IPS DF 4.7 (cell line): ENCODE data around the gene LRCH1.
A peak's percentile ranks its signal among the peaks of the same experiment; 100 is the strongest.

Experiments used
- DNase-seq: peaks from one replicate; pipeline ENCODE4 v3.0.0-alpha.2; 2013; ENCODE audit warnings: low spot score; ENCODE audit errors: extremely low read depth

Gene LRCH1

DNA sequence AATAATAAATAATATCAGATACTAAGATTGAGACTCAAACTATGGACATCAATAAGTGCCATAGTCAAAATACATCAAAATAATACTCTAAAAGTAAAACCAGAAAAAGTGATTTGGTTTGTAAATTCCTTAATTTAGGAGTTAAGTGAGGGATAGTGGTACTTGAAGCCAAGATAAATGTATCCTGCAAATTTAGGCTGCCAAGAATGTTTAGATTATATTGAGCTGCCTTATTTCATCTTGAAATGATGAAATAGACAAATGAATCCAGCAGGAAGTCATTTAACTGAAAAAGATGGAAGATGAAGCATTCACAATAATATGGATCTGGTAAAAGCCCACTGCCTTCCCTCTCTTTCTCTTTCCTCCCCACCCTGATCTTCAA is 112.3 kb downstream of the LRCH1 start:
- DNase-seq: no peak

- DNase-seq: no peak
These were observed 112.9 kb downstream of the LRCH1 start for GRCh38 chr13:46665633-46666482.

DNA sequence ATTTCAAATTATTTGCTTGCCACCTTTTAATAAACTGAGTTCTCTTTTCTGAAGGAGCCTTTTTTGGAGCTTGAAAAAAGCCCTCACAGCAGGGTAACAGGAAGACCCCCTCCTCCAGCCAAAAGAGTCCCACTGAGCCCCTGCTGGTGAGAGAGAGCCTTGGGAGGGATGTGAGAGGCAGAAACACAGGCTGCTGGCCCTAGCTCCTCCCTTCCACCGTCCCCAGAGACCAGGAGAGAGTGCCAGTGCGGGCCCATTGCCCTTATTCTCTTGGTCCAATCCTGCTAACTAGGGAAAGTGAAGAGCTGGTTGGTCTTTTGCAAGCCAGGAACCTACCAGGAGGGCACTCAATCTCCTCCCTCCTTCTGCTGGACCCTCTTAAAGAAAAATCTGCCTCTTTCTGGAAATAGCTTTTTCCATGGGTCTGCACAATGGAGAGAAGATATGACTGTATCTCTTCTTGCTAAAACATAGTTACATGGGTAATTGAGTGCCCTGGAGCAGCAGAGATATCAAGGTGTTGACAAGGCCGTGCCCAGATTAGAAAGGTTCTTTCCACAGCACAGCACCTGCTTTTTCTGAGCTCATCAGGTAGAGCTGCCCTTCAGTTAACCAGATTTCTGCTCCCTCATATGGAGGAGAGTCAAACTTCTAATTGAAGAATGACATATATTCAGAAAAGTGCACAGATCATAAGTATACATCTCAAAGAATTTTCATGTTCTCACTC is 113.9 kb downstream of the LRCH1 start:
- peak; percentile 58 for DNase-seq

- no peak for DNase-seq
These were observed 114.8 kb downstream of the LRCH1 start for GRCh38 chr13:46667687-46668281.

GRCh38 chr13:46668302-46668720 is 115.3 kb downstream of the LRCH1 start:
- no peak for DNase-seq

DNA sequence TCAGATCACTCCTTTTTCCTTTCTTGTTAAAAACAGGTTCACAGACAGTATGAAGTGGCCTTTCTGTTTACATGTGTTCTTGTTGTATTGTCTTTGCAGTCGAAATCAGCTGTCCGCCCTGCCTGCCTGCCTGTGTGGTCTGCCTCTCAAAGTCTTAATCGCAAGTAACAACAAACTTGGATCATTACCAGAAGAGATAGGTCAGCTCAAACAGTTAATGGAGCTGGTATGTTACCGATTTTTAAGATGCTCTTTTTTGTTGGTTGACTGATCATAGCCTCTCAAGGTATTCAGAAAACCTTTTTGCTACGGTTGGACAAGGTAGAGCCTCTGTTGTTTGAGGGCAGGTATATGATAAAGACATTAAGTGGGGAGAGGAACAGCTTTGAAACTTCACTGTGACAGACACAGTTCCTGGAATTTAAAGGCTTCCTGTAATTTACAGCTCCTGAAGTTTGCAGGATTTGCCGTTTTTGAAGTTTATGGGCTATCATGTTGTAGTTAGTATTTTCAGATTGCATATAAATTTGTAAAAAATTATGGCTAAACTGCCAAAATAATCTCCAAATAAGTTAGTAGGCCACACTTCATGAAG is 116.1 kb downstream of the LRCH1 start:
- DNase-seq: no peak

DNA sequence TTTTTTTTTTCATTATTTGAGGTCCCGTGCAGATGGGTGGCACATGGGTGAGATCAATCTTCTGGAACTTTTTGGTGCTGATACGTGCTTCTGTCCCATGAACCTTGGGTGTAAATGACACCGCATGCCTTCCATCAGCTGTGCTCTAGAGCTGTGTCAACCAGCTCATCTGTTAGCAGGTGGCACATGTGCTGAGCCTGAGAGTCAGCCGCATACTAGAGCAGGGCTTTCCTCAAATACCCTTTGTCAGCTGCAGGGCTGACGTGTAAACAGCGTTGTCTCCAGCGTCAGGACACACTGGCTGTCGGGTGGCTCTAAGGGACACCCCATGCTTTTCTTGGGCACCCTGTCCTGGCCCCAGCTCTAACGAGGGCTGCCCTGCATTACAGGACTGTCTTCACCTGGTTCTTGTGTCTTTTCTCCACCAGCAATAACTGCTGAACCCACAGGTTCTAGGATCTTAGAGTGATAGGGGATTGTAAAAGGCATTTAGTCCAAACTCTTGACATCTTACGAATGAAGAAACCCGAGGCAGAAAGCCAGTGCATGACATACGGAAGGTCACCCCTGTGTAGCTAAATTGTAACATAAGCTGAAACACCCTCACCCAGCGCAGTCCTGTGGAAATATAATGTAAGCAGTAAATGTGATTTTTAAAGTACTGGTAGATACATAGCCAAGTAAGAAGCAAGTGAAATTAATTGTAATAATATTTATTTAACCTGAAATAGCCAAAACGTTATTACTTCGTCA is 119.5 kb downstream of the LRCH1 start:
- no peak for DNase-seq

DNA sequence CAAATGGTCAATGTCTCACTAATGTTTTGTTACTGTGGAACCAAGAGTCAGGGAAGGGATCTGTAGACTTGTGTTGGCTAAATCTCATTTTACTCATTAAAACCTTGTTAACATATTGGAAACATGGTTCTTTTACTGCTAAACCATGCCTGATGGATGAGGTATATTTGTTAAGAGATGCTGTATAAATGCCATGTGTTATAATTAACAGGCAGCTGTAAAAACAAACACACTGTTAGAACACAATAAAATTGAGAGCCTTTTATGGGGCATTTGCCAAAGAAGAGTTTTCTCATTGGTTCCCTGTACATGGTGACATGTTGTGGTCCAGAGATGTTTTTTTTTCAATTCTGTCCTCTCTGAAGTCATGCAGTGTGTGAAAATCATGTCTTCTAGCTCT is 122.0 kb downstream of the LRCH1 start:
- no peak for DNase-seq

DNA sequence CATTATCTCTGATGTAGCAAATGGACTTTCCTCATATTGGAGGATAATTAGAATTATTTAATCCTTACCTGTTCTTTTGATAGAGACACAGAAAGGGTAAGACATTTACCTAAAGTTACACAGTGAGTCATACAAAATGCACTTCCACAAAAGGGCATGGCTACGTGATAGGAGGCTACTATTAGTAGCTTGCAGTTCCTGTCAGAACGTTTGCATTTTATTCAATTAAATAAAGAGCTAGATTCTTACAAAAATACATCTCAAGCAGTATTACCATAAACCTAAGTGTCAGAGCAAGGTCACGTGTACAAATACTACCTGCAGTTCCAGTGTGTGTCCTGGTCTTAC is 123.4 kb downstream of the LRCH1 start:
- no peak for DNase-seq

DNA sequence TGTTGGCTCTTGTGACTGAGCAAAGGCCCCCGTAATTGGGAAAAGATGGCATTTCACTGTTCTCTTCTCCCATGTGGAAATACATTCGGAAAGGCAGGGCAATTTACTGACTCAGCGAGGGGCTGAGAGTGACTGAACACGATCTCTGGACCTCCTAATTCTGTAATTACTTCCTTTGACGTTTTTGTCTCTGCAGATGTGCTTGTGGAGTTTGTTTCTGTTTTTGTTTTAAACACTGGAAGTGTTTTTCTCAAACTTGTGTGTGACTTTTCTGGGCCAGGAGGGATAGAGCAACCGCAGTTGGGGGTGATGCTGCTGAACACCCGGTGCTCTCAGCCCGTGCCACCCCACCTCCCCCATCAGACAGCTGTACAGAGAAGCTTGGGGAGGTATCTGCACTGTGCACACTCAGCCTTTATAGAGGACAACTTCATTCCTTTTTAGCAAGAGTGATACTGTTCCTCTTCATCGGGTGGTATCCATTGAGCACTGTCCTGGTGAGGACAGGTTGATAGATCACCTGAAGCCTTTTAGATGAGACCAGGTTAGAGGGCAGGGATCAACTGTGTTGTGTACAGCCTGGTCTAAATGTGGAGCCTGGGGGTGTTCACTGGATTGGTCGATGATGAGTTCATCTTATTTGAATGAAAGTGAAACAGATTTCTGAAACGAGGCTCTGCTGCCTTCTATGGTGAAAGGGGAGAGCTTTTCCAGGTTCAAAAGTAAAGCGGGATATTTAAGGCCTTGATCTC is 126.6 kb downstream of the LRCH1 start:
- no peak for DNase-seq

- no peak for DNase-seq
These were observed 129.0 kb downstream of the LRCH1 start for GRCh38 chr13:46682015-46682414.

DNA sequence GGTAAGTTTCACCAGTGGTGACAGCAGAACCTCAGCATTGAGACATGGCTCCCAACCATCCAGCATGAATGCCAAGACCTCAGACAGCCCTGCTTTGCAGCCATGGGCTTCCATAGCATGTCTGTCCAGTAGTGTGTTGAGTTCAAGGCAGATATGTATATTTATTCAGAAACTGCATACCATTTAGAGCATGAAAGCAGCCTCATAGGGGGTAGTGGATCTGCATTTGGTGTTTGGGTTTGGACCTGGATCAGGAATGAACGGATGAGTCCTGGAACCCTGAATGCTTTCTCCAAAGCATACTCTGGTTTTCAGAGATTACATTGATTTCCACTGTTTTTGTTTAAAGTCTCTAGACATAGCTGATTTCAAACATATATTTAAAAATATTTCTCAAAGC is 129.7 kb downstream of the LRCH1 start:
- DNase-seq: no peak

DNA sequence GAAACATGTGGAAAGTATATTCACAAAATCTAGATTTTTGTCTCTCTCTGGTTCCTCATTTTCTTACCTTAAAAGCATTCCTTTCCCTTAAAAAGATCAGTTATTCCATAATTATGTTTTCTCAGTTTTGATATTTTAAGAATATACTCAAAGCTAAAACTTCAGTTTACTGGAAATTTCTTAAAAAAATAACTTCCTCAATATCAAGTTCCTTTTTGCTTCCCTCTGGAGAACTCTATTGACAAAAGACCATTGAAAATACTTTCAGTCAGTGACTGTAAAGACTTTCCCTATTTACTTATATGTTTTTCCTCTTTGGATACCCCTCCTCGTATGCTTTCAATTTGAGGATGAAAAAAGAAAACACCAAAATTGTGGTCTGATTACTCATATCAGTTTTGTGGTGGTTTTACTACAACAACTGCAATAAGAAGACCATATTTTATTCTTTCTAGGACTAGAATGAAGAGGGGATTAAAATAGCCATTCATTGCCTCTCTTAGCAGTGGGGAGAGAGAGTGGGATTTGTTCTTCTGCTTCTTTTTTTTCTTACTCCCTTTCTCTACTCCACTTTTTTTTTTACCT is 130.8 kb downstream of the LRCH1 start:
- DNase-seq: no peak

GRCh38 chr13:46684287-46685001 is 131.5 kb downstream of the LRCH1 start:
- peak; percentile 75 for DNase-seq

- DNase-seq: no peak
These were observed 132.2 kb downstream of the LRCH1 start for GRCh38 chr13:46685006-46685730.

GRCh38 chr13:46686171-46686570 is 133.2 kb downstream of the LRCH1 start:
- no peak for DNase-seq

DNA sequence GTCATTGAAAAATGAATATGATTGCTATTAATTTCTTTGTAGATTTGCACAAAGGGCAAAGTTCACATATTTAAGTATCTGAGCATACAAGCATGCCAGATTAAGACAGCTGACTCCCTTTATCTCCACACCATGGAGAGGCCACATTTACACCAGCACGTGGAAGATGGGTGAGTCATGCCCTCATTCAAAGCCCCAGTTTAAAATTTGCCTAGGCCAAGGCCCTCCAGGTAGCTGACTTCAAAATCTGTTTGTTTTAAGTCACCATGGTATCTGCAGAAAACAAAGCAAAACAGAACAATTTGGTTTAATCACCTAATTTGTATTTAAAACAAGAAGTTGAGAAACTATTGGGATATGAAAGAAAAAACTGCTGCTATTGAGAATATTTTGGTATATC is 134.8 kb downstream of the LRCH1 start:
- DNase-seq: peak; percentile 38

GRCh38 chr13:46688306-46688705 is 135.3 kb downstream of the LRCH1 start:
- no peak for DNase-seq

DNA sequence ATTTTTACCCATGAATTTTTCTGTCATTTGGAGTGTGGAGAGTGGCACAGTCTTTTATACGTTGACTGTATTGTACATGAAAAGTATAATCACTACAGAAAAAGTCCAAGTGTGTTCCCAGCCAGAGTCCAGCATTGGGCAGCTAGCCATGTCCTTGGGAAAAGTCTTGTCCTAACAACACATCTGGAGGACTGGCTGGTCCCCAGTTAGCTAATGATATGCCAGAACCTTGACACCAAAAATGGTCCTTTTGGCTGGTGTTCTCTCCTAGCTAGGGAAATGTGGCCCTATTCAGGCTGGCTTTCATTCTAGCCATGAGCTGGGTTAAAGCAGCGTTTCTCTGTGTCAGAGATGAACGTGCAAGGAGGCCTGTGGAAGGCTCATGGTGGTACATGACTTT is 145.0 kb downstream of the LRCH1 start:
- DNase-seq: no peak
